HEK293T (cell line): ENCODE data around the gene SCTR.

Source experiments
- FOXA1 ChIP-seq: fragments of 450-650 bp; IDR thresholded peaks from 2 replicates; pipeline ENCODE4 v1.6.1; 2016; ENCODE audit warnings: mild to moderate bottlenecking
- HDGF ChIP-seq: fragments of 450-650 bp; IDR thresholded peaks from 2 replicates; pipeline ENCODE4 v1.6.1; 2017; ENCODE audit warnings: antibody characterized with exemption, borderline replicate concordance
- L3MBTL2 ChIP-seq: fragments of 450-650 bp; conservative IDR thresholded peaks from 2 replicates; pipeline ENCODE4 v1.6.1; 2016; ENCODE audit warnings: mild to moderate bottlenecking
- NFRKB ChIP-seq: fragments of 450-650 bp; IDR thresholded peaks from 2 replicates; pipeline ENCODE4 v1.6.1; 2016; ENCODE audit warnings: mild to moderate bottlenecking, moderate library complexity
- SP1 ChIP-seq: fragments of 450-650 bp; IDR thresholded peaks from 2 replicates; pipeline ENCODE4 v1.6.1; 2017
- SUZ12 ChIP-seq: fragments of 450-650 bp; IDR thresholded peaks from 2 replicates; pipeline ENCODE4 v1.6.1; 2016; ENCODE audit warnings: mild to moderate bottlenecking

- no peak for TF ChIP-seq HDGF
- TF ChIP-seq SP1 = no peak
- no peak for TF ChIP-seq L3MBTL2
- TF ChIP-seq FOXA1 = no peak
- TF ChIP-seq NFRKB = no peak
- TF ChIP-seq SUZ12 = no peak
Measured at GRCh38 chr2:119481501-119482455, 42.5 kb downstream of the SCTR start.
